Gastroesophageal sphincter (tissue), 4 donors: Measurements from ENCODE around the gene ADAMTS14. TPM values are rescaled to one million over a fixed set of nuclear protein-coding genes. Genes with fewer than 3 reads are reported as not detected.

Experiments
- ATAC-seq: fragments of 150-250 bp; one replicate; pipeline ENCODE4 v1.9.1; 2016; ENCODE audit warnings: mild to moderate bottlenecking, moderate library complexity
- H3K27ac ChIP-seq, 4 donors: fragments of 200-600 bp; sonication (generic) in 3 of 4; 1 replicate in 3 of 4; 2 replicates in 1 of 4; pipeline ENCODE4 v1.5.1; 2016 to 2019
- H3K27me3 ChIP-seq: fragments of 200-600 bp; sonication (generic); one replicate; pipeline ENCODE4 v1.5.1; 2019
- H3K36me3 ChIP-seq, 2 donors: fragments of 200-600 bp; sonication (generic); one replicate each; pipeline ENCODE4 v1.5.1; 2019; ENCODE audit warnings: control low read depth in 1 of 2
- H3K4me1 ChIP-seq, 3 donors: fragments of 200-600 bp; sonication (generic); 1 replicate in 2 of 3; 2 replicates in 1 of 3; pipeline ENCODE4 v1.5.1; 2016 to 2019; ENCODE audit warnings: control low read depth in 2 of 3
- H3K4me3 ChIP-seq, 2 donors: fragments of 200-600 bp; sonication (generic); one replicate each; pipeline ENCODE4 v1.5.1; 2019; ENCODE audit warnings: mild to moderate bottlenecking in 1 of 2, moderate library complexity in 1 of 2
- H3K9me3 ChIP-seq, 3 donors: fragments of 200-600 bp; sonication (generic); one replicate each; pipeline ENCODE4 v1.5.1; 2017 to 2019; ENCODE audit warnings: control low read depth in 2 of 3
- EP300 ChIP-seq: sonication (generic); formaldehyde crosslinking; IDR thresholded peaks from one replicate; pipeline ENCODE4 v1.6.1; 2017; ENCODE audit warnings: antibody characterized with exemption, mild to moderate bottlenecking
- POLR2A ChIP-seq, 2 donors: fragments of 450-650 bp; IDR thresholded peaks; one replicate each; pipeline ENCODE4 v1.6.1; 2017; ENCODE audit warnings: antibody characterized with exemption in 2 of 2, mild to moderate bottlenecking in 2 of 2, moderate library complexity in 1 of 2
- POLR2AphosphoS5 ChIP-seq: sonication (generic); formaldehyde crosslinking; IDR thresholded peaks from one replicate; pipeline ENCODE4 v1.6.1; 2017; ENCODE audit warnings: antibody characterized with exemption
- WGBS, 2 donors: methylation state at CpG; one replicate each; pipeline ENCODE4 v1.1.5; 2018; ENCODE audit warnings: low coverage in 1 of 2; 5-methylcytosine and 5-hydroxymethylcytosine counted together
- total RNA-seq, 4 donors: library from RNA; depleted of rRNA; stranded (reverse); fragments of >200 nt; gene quantifications; one replicate each; pipeline ENCODE4 v1.1.0, GENCODE V29; 2016
- TF ChIP-seq, protein P1 (sequence below), 4 experiments: fragments of 200-600 bp in 2 of 4; fragments of 450-650 bp in 2 of 4; sonication (generic) in 1 of 4; IDR thresholded peaks; one replicate each; pipeline ENCODE4 v1.5.1; 2017 to 2019; ENCODE audit warnings: antibody characterized with exemption in 4 of 4, mild to moderate bottlenecking in 2 of 4, moderate library complexity in 2 of 4

Gene ADAMTS14
- total RNA-seq, 4 donors from 2014 or later: 0.04 to 0.27 TPM; not detected in 2

GRCh38 chr10:70702190-70702763 is 30.0 kb downstream of the ADAMTS14 start:
- TF ChIP-seq POLR2A (IDR thresholded peaks at IDR 0.05): no peak
- TF ChIP-seq, protein P1, sequence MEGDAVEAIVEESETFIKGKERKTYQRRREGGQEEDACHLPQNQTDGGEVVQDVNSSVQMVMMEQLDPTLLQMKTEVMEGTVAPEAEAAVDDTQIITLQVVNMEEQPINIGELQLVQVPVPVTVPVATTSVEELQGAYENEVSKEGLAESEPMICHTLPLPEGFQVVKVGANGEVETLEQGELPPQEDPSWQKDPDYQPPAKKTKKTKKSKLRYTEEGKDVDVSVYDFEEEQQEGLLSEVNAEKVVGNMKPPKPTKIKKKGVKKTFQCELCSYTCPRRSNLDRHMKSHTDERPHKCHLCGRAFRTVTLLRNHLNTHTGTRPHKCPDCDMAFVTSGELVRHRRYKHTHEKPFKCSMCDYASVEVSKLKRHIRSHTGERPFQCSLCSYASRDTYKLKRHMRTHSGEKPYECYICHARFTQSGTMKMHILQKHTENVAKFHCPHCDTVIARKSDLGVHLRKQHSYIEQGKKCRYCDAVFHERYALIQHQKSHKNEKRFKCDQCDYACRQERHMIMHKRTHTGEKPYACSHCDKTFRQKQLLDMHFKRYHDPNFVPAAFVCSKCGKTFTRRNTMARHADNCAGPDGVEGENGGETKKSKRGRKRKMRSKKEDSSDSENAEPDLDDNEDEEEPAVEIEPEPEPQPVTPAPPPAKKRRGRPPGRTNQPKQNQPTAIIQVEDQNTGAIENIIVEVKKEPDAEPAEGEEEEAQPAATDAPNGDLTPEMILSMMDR (IDR thresholded peaks at IDR 0.05): no peak
- TF ChIP-seq EP300: no peak
- no peak for TF ChIP-seq POLR2AphosphoS5
- Histone ChIP-seq H3K36me3 (no peaks in the 10 kb centered on the region), H3K27me3 (no peaks in the 10 kb centered on the region), H3K4me3 (no peak overlapping the region), H3K4me1 (no peaks in the 10 kb centered on the region), H3K9me3 (no peaks in the 10 kb centered on the region), H3K27ac (no peak overlapping the region)
- 83 to 100% methylated on average over 3 to 6 of the region's 15 CpGs for WGBS, 2 donors
- no peak for ATAC-seq

DNA sequence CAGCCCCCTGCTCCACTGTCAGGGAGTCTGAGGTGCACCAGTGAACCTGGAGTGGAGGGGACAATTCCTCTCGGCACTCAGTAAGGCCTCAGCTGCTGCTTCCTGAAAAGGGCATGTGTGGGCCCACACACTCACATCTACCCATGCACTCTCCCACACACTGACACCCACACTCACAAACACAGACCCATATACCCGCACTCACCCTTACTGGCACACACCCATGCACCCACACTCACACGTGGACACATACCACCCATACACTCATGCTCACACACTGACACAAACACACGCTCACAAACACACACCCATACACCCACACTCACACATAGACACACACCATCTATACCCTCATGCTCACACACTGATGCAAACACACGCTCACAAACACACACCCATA is 31.9 kb downstream of the ADAMTS14 start:
- Histone ChIP-seq H3K4me3 (no peak overlapping the region), H3K9me3 (no peaks in the 10 kb centered on the region), H3K27ac (no peak overlapping the region), H3K36me3 (no peaks in the 10 kb centered on the region), H3K27me3 (no peaks in the 10 kb centered on the region), H3K4me1 (no peaks in the 10 kb centered on the region)
- no peak for ATAC-seq
- WGBS, 2 donors: 85 to 87% methylated on average over 2 to 5 of the region's 5 CpGs
- TF ChIP-seq EP300 (no peak), POLR2AphosphoS5 (no peak), POLR2A (IDR thresholded peaks at IDR 0.05) (no peak)
- TF ChIP-seq, protein P1 (IDR thresholded peaks at IDR 0.05): no peak

DNA sequence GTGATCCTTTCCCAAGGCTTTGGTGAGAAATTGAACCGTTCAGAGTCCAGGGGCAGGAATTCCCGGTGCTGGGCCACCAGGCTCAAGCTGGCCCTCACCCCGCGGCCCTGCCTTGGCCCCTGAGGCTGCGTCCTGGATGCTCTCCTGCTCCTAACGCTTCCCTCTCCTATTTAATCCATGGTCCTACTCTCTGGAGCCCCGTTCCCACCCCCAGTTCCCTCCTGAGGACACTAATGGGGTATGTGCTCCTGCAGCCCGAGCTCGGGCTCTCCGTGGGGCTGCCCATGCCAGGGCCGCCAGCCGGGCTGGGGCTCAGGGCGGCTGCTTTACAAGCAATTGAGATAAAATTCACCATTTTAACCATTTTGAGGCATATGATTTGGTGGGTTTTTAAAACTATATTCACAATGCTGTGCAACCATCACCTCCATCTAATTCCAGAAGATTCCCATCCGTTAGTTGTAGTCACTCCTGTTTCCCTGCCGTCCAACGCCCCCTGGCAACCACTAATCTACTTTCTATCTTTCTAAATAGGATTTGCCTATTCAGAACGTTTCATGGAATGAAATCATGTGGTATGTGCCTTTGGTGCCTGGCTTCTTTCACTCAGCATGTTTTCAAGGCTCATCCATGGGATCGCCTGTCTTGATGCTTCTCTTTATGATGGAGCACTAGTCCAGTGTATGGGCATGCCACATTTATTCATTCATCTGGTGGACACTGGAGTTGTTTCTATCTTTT is 33.0 kb downstream of the ADAMTS14 start:
- WGBS, 2 donors: 86% methylated on average over 2 to 16 of the region's 18 CpGs
- H3K4me1 ChIP-seq: no peaks in the 10 kb centered on the region
- no peaks in the 10 kb centered on the region for H3K27me3 ChIP-seq
- H3K36me3 ChIP-seq: no peaks in the 10 kb centered on the region
- H3K9me3 ChIP-seq: no peaks in the 10 kb centered on the region
- H3K4me3 ChIP-seq: no peak overlapping the region
- ATAC-seq: no peak
- H3K27ac ChIP-seq: no peak overlapping the region
- TF ChIP-seq EP300 (no peak), POLR2AphosphoS5 (no peak), POLR2A (IDR thresholded peaks at IDR 0.05) (no peak)
- TF ChIP-seq, protein P1 (IDR thresholded peaks at IDR 0.05): no peak

DNA sequence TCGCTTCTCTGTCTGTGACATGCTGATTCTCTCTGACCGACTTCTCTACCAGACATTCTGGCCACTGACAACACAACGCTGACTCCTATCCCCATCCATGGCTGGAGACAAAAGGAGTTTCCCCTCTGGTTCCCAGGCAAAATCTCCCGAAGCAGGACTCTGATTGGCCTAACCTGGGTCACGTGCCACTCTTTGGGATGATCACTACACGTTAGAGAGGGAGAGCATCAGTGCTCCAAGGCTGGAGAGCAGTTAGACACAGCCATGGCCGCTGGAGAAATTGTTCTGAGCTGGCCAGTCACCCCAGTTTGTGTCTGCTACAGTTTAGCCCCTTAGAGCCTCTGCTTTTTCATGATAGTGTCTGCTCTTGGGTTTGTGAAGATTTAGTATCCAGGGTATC is 38.9 kb downstream of the ADAMTS14 start:
- peaks cover 0 to 7% (median 0%) of the 10 kb centered on the region in 3 donors for H3K4me1 ChIP-seq
- WGBS, 2 donors: 75% methylated on average over 4 of the region's 7 CpGs; no CpG with 5 or more reads in 1 of the 2 donors
- H3K36me3 ChIP-seq: no peaks in the 10 kb centered on the region
- H3K9me3 ChIP-seq: no peaks in the 10 kb centered on the region
- TF ChIP-seq, protein P1 (IDR thresholded peaks at IDR 0.05): no peak
- no peak for TF ChIP-seq EP300
- TF ChIP-seq POLR2A (IDR thresholded peaks at IDR 0.05): no peak
- TF ChIP-seq POLR2AphosphoS5: no peak
- no peak for ATAC-seq
- H3K27ac ChIP-seq: no peak overlapping the region
- no peaks in the 10 kb centered on the region for H3K27me3 ChIP-seq
- H3K4me3 ChIP-seq: no peak overlapping the region

DNA sequence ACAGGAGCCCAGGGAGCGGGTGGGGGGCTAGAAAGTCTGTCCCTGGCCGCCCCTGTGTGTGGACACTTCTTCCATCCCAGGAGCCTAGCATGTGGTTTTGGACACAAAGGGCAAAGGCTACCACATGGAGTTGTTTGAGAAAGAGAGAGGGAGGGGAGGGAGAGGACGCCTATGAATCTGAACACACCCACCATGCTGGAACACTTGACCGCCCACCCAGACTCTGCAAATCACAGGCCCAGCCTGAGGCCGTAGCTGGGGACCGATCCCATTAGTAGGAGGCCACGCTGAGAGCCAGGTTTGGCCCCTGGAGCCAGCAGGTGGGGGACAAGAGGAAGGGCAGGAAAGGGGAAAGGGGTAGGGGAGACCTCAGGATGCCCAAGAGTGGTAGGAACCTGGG is 39.6 kb downstream of the ADAMTS14 start:
- ATAC-seq: no peak
- H3K9me3 ChIP-seq: no peaks in the 10 kb centered on the region
- WGBS, 2 donors: 84 to 94% methylated on average over 2 to 7 of the region's 7 CpGs
- TF ChIP-seq, protein P1 (IDR thresholded peaks at IDR 0.05): no peak
- TF ChIP-seq EP300 (no peak), POLR2AphosphoS5 (no peak), POLR2A (IDR thresholded peaks at IDR 0.05) (no peak)
- no peaks in the 10 kb centered on the region for H3K27me3 ChIP-seq
- H3K4me3 ChIP-seq: no peak overlapping the region
- H3K27ac ChIP-seq: no peak overlapping the region
- no peaks in the 10 kb centered on the region for H3K36me3 ChIP-seq
- H3K4me1 ChIP-seq: peaks cover 0 to 13% (median 0%) of the 10 kb centered on the region in 3 donors
